ENCODE results near the gene MBTD1. TPM values are rescaled to one million over a fixed set of nuclear protein-coding genes. Genes with fewer than 3 reads are reported as not detected.

Gene MBTD1
- total and polyA plus RNA-seq, 9 of the 15 experiments (the other 6 are each of a cell fraction or from before 2014, with no cell fraction given) = 2.1 to 26.3 (median 13.3) TPM

DNA sequence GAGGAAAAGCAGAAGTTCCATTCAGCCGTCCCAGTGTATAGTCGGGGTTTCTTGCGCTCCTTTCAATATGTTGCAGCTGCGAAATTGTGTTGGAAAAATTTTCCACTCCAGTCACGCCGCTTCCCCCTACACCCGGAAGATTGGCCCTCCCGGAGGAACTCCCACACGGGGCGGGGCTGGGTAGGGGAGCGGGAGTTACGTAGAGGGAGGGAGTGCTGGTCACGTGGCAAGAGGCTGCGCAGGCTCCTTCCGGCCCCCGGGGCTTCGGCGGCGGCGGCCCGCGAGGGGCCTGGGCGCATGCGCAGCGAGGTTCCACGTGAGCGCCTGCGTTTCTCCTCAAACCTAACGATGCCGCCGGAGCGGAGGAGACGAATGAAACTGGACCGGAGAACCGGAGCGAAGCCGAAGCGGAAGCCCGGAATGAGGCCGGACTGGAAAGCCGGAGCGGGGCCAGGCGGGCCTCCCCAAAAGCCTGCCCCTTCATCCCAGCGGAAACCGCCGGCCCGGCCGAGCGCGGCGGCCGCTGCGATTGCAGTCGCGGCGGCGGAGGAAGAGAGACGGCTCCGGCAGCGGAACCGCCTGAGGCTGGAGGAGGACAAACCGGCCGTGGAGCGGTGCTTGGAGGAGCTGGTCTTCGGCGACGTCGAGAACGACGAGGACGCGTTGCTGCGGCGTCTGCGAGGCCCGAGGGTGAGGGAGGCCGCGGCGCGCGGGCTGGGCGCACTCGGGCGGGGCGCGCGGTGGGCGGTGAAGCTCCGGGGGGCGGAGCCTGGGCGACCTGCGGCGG is 581 bp upstream of the MBTD1 start, which contains the start of gene UTP18 (continued):
- TF ChIP-seq, protein P1, sequence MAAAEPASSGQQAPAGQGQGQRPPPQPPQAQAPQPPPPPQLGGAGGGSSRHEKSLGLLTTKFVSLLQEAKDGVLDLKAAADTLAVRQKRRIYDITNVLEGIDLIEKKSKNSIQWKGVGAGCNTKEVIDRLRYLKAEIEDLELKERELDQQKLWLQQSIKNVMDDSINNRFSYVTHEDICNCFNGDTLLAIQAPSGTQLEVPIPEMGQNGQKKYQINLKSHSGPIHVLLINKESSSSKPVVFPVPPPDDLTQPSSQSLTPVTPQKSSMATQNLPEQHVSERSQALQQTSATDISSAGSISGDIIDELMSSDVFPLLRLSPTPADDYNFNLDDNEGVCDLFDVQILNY (CRISPR knock-in tag; IDR thresholded peaks at IDR 0.05) = peak; percentile 80; the same call in 1 of the 2 replicates
- TF ChIP-seq ZNF232 (CRISPR knock-in tag; IDR thresholded peaks at IDR 0.05) = no peak
- TF ChIP-seq, protein P2, sequence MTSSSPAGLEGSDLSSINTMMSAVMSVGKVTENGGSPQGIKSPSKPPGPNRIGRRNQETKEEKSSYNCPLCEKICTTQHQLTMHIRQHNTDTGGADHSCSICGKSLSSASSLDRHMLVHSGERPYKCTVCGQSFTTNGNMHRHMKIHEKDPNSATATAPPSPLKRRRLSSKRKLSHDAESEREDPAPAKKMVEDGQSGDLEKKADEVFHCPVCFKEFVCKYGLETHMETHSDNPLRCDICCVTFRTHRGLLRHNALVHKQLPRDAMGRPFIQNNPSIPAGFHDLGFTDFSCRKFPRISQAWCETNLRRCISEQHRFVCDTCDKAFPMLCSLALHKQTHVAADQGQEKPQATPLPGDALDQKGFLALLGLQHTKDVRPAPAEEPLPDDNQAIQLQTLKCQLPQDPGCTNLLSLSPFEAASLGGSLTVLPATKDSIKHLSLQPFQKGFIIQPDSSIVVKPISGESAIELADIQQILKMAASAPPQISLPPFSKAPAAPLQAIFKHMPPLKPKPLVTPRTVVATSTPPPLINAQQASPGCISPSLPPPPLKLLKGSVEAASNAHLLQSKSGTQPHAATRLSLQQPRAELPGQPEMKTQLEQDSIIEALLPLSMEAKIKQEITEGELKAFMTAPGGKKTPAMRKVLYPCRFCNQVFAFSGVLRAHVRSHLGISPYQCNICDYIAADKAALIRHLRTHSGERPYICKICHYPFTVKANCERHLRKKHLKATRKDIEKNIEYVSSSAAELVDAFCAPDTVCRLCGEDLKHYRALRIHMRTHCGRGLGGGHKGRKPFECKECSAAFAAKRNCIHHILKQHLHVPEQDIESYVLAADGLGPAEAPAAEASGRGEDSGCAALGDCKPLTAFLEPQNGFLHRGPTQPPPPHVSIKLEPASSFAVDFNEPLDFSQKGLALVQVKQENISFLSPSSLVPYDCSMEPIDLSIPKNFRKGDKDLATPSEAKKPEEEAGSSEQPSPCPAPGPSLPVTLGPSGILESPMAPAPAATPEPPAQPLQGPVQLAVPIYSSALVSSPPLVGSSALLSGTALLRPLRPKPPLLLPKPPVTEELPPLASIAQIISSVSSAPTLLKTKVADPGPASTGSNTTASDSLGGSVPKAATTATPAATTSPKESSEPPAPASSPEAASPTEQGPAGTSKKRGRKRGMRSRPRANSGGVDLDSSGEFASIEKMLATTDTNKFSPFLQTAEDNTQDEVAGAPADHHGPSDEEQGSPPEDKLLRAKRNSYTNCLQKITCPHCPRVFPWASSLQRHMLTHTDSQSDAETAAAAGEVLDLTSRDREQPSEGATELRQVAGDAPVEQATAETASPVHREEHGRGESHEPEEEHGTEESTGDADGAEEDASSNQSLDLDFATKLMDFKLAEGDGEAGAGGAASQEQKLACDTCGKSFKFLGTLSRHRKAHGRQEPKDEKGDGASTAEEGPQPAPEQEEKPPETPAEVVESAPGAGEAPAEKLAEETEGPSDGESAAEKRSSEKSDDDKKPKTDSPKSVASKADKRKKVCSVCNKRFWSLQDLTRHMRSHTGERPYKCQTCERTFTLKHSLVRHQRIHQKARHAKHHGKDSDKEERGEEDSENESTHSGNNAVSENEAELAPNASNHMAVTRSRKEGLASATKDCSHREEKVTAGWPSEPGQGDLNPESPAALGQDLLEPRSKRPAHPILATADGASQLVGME (CRISPR knock-in tag; IDR thresholded peaks at IDR 0.05) = no peak
- TF ChIP-seq U2AF1 (optimal IDR thresholded peaks at IDR 0.05; ENCODE audit: low read depth, low read length) = peak; percentile 65
- TF ChIP-seq SMAD2 (IDR thresholded peaks at IDR 0.05; ENCODE audit: low read depth, low read length) = no peak
- TF ChIP-seq PRMT5 (CRISPR knock-in tag; IDR thresholded peaks at IDR 0.05) = 0 out of 2 replicates have a peak, but pooled peaks have one; percentile 56
- no peak for TF ChIP-seq EHMT2 (IDR thresholded peaks at IDR 0.05)
- peak; percentile 96 for TF ChIP-seq RAD51 (IDR thresholded peaks at IDR 0.05; ENCODE audit: borderline replicate concordance, low read depth)
- TF ChIP-seq SMARCA4 (IDR thresholded peaks at IDR 0.05) = no peak
- TF ChIP-seq, protein P3, sequence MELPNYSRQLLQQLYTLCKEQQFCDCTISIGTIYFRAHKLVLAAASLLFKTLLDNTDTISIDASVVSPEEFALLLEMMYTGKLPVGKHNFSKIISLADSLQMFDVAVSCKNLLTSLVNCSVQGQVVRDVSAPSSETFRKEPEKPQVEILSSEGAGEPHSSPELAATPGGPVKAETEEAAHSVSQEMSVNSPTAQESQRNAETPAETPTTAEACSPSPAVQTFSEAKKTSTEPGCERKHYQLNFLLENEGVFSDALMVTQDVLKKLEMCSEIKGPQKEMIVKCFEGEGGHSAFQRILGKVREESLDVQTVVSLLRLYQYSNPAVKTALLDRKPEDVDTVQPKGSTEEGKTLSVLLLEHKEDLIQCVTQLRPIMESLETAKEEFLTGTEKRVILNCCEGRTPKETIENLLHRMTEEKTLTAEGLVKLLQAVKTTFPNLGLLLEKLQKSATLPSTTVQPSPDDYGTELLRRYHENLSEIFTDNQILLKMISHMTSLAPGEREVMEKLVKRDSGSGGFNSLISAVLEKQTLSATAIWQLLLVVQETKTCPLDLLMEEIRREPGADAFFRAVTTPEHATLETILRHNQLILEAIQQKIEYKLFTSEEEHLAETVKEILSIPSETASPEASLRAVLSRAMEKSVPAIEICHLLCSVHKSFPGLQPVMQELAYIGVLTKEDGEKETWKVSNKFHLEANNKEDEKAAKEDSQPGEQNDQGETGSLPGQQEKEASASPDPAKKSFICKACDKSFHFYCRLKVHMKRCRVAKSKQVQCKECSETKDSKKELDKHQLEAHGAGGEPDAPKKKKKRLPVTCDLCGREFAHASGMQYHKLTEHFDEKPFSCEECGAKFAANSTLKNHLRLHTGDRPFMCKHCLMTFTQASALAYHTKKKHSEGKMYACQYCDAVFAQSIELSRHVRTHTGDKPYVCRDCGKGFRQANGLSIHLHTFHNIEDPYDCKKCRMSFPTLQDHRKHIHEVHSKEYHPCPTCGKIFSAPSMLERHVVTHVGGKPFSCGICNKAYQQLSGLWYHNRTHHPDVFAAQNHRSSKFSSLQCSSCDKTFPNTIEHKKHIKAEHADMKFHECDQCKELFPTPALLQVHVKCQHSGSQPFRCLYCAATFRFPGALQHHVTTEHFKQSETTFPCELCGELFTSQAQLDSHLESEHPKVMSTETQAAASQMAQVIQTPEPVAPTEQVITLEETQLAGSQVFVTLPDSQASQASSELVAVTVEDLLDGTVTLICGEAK (IDR thresholded peaks at IDR 0.05) = peak; percentile 66; the same call in 1 of the 2 replicates
- TF ChIP-seq, protein P3 (CRISPR knock-in tag; IDR thresholded peaks at IDR 0.05) = no peak
- peak; percentile 75 for TF ChIP-seq HDAC3 (IDR thresholded peaks at IDR 0.05; ENCODE audit: borderline replicate concordance, partially characterized antibody)
